Trophoblast cell (in vitro differentiated cells and primary cell): ENCODE data around the gene MON2.

ENCODE experiments used
- DNase-seq, 2 donors: peaks; one replicate each; pipeline ENCODE4 v3.0.0-alpha.2; 2016
- H2AFZ ChIP-seq: 2 replicates; pipeline ENCODE4 v1.6.1; 2013; ENCODE audit warnings: low read length, moderate library complexity, mild to moderate bottlenecking; ENCODE audit not compliant: insufficient read depth, poor library complexity
- H2AK5ac ChIP-seq: 2 replicates; pipeline ENCODE4 v1.6.1; 2013; ENCODE audit warnings: mild to moderate bottlenecking, low read length
- H2BK120ac ChIP-seq: 2 replicates; pipeline ENCODE4 v1.6.1; 2013; ENCODE audit warnings: low read length, mild to moderate bottlenecking, moderate library complexity; ENCODE audit not compliant: insufficient read depth, poor library complexity
- H2BK12ac ChIP-seq: 2 replicates; pipeline ENCODE4 v1.6.1; 2013; ENCODE audit warnings: mild to moderate bottlenecking, low read length, moderate library complexity
- H2BK5ac ChIP-seq: 2 replicates; pipeline ENCODE4 v1.6.1; 2013; ENCODE audit warnings: low read length, low read depth, moderate library complexity, mild to moderate bottlenecking; ENCODE audit not compliant: poor library complexity
- H3K14ac ChIP-seq: 2 replicates; pipeline ENCODE4 v1.6.1; 2013; ENCODE audit warnings: mild to moderate bottlenecking, low read length
- H3K18ac ChIP-seq: 2 replicates; pipeline ENCODE4 v1.6.1; 2013; ENCODE audit warnings: mild to moderate bottlenecking, low read length
- H3K23ac ChIP-seq: 2 replicates; pipeline ENCODE4 v1.6.1; 2013; ENCODE audit warnings: low read length
- H3K27ac ChIP-seq: 2 replicates; pipeline ENCODE4 v1.5.1; 2013; ENCODE audit warnings: low read depth, mild to moderate bottlenecking, inconsistent platforms, low read length, moderate library complexity
- H3K27me3 ChIP-seq: 2 replicates; pipeline ENCODE4 v1.6.1; 2013; ENCODE audit warnings: inconsistent platforms, mild to moderate bottlenecking, low read length, moderate library complexity; ENCODE audit not compliant: insufficient read depth
- H3K36me3 ChIP-seq, 2 experiments: 1 replicate in 1 of 2; 2 replicates in 1 of 2; pipeline ENCODE4 v1.6.1; 2013; ENCODE audit warnings: low read length in 2 of 2, mild to moderate bottlenecking in 2 of 2, moderate library complexity in 1 of 2; ENCODE audit not compliant: insufficient read depth in 2 of 2, control insufficient read depth in 1 of 2
- H3K4ac ChIP-seq: 2 replicates; pipeline ENCODE4 v1.6.1; 2013; ENCODE audit warnings: low read depth, mild to moderate bottlenecking, low read length, moderate library complexity
- H3K4me1 ChIP-seq, 2 experiments: 1 replicate in 1 of 2; 2 replicates in 1 of 2; pipeline ENCODE4 v1.6.1; 2013; ENCODE audit warnings: low read length in 2 of 2, mild to moderate bottlenecking in 2 of 2, moderate library complexity in 1 of 2; ENCODE audit not compliant: insufficient read depth in 2 of 2, control insufficient read depth in 1 of 2
- H3K4me2 ChIP-seq: 2 replicates; pipeline ENCODE4 v1.6.1; 2013; ENCODE audit warnings: inconsistent platforms, mild to moderate bottlenecking, low read length, moderate library complexity
- H3K4me3 ChIP-seq: 2 replicates; pipeline ENCODE4 v1.5.1; 2013; ENCODE audit warnings: mild to moderate bottlenecking, low read depth, low read length, inconsistent platforms
- H3K79me1 ChIP-seq: one replicate; pipeline ENCODE4 v1.6.1; 2013; ENCODE audit warnings: low read length
- H3K79me2 ChIP-seq: 2 replicates; pipeline ENCODE4 v1.6.1; 2013; ENCODE audit warnings: low read length, mild to moderate bottlenecking; ENCODE audit not compliant: control insufficient read depth, insufficient read depth, poor library complexity
- H3K9ac ChIP-seq: 2 replicates; pipeline ENCODE4 v1.6.1; 2013; ENCODE audit warnings: mild to moderate bottlenecking, low read length
- H3K9me3 ChIP-seq: 2 replicates; pipeline ENCODE4 v1.6.1; 2013; ENCODE audit warnings: low read depth, mild to moderate bottlenecking, control low read depth, inconsistent platforms, low read length; ENCODE audit not compliant: insufficient read depth
- H4K12ac ChIP-seq: 2 replicates; pipeline ENCODE4 v1.6.1; 2013; ENCODE audit warnings: low read depth, mild to moderate bottlenecking, low read length, moderate library complexity
- H4K8ac ChIP-seq: 2 replicates; pipeline ENCODE4 v1.6.1; 2013; ENCODE audit warnings: low read depth, mild to moderate bottlenecking, low read length, moderate library complexity
- H4K91ac ChIP-seq: one replicate; pipeline ENCODE4 v1.6.1; 2013; ENCODE audit warnings: low read depth, mild to moderate bottlenecking, low read length, moderate library complexity
- WGBS: extraction: QIAGEN DNeasy Blood & Tissue Kit; methylation state at CpG from one replicate; pipeline ENCODE4 v1.1.7; 2013; ENCODE audit warnings: missing lambda C conversion rate; ENCODE audit not compliant: insufficient read length, insufficient coverage; ENCODE audit errors: extremely low coverage; 5-methylcytosine and 5-hydroxymethylcytosine counted together

Gene MON2

DNA sequence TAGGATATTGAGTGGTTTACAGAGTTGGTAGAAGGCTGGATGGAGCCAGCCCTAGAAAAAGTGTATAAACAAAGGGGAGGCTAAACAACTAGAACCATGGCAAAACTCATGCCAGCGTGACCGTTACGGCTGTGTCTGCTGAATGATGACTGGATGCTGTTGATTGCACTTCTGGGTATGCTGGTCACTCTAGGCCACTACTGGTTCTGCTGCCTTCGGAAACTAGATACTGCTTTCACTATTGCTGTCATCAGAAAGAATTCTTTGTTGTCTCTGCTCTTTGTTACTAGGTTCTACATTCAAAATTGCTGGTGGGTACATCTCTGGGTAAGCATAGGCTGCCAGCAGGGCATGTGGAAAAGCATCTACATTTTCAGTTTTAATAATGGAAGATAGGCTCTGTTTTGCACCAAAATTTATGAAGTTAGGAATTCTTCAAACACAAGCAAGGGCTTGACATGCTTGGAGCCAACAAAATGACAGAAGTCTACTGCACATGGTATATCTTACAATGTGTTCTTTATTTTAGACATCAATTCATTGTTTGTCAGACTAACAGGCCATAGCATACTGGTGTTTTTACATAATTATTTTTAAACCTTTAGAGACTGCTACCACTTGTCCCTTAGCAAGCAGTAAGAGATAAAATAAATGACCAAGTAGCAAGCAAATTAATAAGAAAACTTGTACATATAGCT, 15.4 kb downstream of the MON2 start:
- Histone ChIP-seq H2AK5ac (no peak overlapping the region), H3K23ac (no peak overlapping the region), H3K4me1 (no peaks in the 10 kb centered on the region), H3K79me2 (no peaks in the 10 kb centered on the region), H3K4me2 (no peak overlapping the region), H3K79me1 (no peaks in the 10 kb centered on the region), H2BK12ac (no peak overlapping the region), H2BK120ac (no peak overlapping the region), H2AFZ (no peak overlapping the region), H3K36me3 (peaks cover 3 to 5% of the 10 kb centered on the region in 2 experiments), H3K18ac (no peak overlapping the region), H4K8ac (no peak overlapping the region), H3K27me3 (no peaks in the 10 kb centered on the region), H3K9me3 (no peaks in the 10 kb centered on the region), H4K91ac (no peak overlapping the region), H3K4ac (no peak overlapping the region), H3K9ac (no peak overlapping the region), H3K4me3 (no peak overlapping the region), H3K14ac (no peak overlapping the region), H2BK5ac (no peak overlapping the region), H3K27ac (no peak overlapping the region), H4K12ac (no peak overlapping the region)
- WGBS, result no CpG with 5 or more reads among the region's 4 CpGs
- peak in 1 of 2 donors; percentile 2 for DNase-seq

DNA sequence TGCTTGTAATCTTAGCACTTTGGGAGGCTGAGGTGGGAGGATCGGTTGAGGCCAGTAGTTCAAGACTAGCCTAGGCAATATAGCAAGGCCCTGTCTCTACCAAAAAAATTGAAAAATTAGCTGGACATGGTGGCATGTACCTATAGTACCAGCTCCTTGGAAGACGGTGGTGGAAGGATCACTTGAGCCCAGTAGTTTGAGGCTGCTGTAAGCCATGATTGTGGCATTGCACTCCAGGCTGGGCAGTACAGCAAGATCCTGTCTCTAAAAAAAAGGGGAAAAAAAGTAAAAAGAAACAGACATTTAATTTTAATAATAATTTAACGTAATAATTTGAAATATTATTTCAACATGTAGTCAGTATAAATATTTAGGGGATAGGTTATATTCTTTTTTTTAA, 16.1 kb downstream of the MON2 start:
- Histone ChIP-seq H3K4ac (peak overlapping the region; percentile 62), H3K4me2 (no peak overlapping the region), H3K23ac (no peak overlapping the region), H3K4me1 (no peaks in the 10 kb centered on the region), H3K27ac (no peak overlapping the region), H2AFZ (no peak overlapping the region), H3K4me3 (no peak overlapping the region), H3K79me2 (no peaks in the 10 kb centered on the region), H2AK5ac (no peak overlapping the region), H3K27me3 (no peaks in the 10 kb centered on the region), H4K91ac (no peak overlapping the region), H3K14ac (no peak overlapping the region), H3K9ac (no peak overlapping the region), H3K79me1 (no peaks in the 10 kb centered on the region), H2BK5ac (no peak overlapping the region), H3K9me3 (no peaks in the 10 kb centered on the region), H3K18ac (no peak overlapping the region), H4K12ac (no peak overlapping the region), H4K8ac (no peak overlapping the region), H2BK12ac (no peak overlapping the region), H3K36me3 (peaks cover under 1 to 1% of the 10 kb centered on the region in 2 experiments), H2BK120ac (no peak overlapping the region)
- DNase-seq, result no peak
- WGBS, result no CpG with 5 or more reads among the region's 3 CpGs

DNA sequence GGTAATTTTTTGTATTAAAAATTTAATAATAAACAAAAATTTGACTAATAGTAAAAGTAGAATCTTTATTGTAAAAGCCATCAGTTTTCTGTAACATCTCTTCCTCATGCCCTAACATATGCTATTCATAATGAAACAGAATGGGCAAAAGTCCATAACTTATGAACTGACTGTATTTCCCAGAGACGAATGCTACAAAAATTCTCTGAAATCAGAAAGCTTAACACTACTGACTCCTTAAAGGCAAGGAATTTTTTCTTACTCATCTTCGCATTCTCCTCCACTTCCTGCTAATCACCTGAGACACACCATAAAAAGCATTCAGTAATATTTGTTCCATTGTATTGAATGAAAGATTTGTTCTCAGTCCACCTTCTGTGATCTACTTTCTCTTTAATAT, 17.6 kb downstream of the MON2 start:
- no peak overlapping the region for H2BK12ac ChIP-seq
- no peaks in the 10 kb centered on the region for H3K9me3 ChIP-seq
- whole genome bisulfite sequencing, result no CpG with 5 or more reads among the region's 2 CpGs

DNA sequence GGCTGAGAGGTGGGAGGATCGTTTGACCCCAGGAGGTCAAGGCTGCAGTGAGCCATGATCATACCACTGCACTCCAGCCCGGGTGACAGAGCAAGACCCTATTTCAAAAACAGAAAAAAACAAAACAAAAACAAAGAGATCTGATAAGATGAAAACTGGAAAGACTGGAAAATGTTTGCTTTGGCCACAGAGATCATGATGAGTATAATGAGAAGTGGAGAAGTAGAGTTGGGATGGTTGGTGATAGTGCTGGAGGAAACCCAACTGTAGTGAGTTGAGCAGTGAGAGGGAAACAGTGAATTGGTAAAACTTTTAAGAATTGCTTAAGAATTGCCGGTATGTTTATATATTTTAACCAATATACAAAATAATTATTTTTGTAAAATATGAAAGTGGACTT, 39.2 kb downstream of the MON2 start:
- peak in 1 of 2 donors; percentile 58 for DNase-seq
- Histone ChIP-seq H3K27ac (no peak overlapping the region), H3K4ac (no peak overlapping the region), H2BK12ac (no peak overlapping the region), H3K9ac (no peak overlapping the region), H3K18ac (no peak overlapping the region), H4K12ac (no peak overlapping the region), H3K14ac (no peak overlapping the region), H3K4me2 (no peak overlapping the region), H2BK5ac (no peak overlapping the region), H3K27me3 (no peaks in the 10 kb centered on the region), H3K36me3 (peaks cover 3 to 6% of the 10 kb centered on the region in 2 experiments), H3K79me2 (no peaks in the 10 kb centered on the region), H2AFZ (no peak overlapping the region), H3K79me1 (no peaks in the 10 kb centered on the region), H2BK120ac (no peak overlapping the region), H3K4me3 (no peak overlapping the region), H3K4me1 (peaks cover 0 to 3% of the 10 kb centered on the region in 2 experiments), H3K9me3 (no peaks in the 10 kb centered on the region), H3K23ac (no peak overlapping the region), H2AK5ac (no peak overlapping the region), H4K8ac (no peak overlapping the region), H4K91ac (no peak overlapping the region)
- WGBS, result no CpG with 5 or more reads among the region's 3 CpGs

More for the DNA sequence above, 17.6 kb downstream of the MON2 start:
- Histone ChIP-seq H3K4me1 (no peaks in the 10 kb centered on the region), H4K91ac (no peak overlapping the region), H3K14ac (no peak overlapping the region), H3K18ac (no peak overlapping the region), H3K4me2 (no peak overlapping the region), H3K27me3 (no peaks in the 10 kb centered on the region), H3K36me3 (peaks cover 0 to 1% of the 10 kb centered on the region in 2 experiments), H2AK5ac (no peak overlapping the region), H3K4me3 (no peak overlapping the region), H4K8ac (no peak overlapping the region), H2BK120ac (no peak overlapping the region), H3K23ac (no peak overlapping the region), H3K9ac (no peak overlapping the region), H3K4ac (no peak overlapping the region), H3K79me2 (no peaks in the 10 kb centered on the region), H3K79me1 (no peaks in the 10 kb centered on the region), H4K12ac (no peak overlapping the region), H2BK5ac (no peak overlapping the region), H2AFZ (no peak overlapping the region), H3K27ac (no peak overlapping the region)
- peak in 1 of 2 donors; percentile 11 for DNase-seq
